ENCODE data around the gene ST6GALNAC5. TPM values are rescaled to one million over a fixed set of nuclear protein-coding genes. Genes with fewer than 3 reads are reported as not detected.
"Not testable (repeated sequence)": the region's sequence is repeated elsewhere in the genome, so short reads cannot be mapped to it uniquely, and the experiment has no call there.

The ST6GALNAC5 gene
- total and polyA plus RNA-seq, 5 experiments from 2014 or later, result 0.09 TPM; not detected in 4

DNA sequence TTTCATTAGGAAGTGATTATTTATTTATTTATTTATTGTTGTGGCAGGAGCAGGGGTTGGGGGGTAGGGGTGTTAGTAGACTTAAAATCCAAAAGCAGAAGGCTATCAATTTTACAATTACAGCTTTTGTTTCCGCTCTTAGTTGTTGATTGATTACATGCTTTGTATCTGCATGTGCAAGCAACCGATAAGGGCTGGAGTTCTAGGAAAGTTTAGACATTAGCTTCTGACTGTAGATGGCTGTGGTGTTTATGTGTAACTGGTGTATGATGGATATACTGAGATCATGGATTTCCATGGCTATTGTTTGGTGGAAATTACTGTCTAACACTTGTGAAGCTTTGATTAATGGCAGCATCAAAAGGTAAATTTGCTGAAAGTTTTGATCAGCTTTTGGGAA lies 2.8 kb downstream of the ST6GALNAC5 start:
- H3K4me3 Mint-ChIP-seq, result peak overlapping the region in 1 of 10 donors; percentile 7
- H3K4me1 Mint-ChIP-seq, result peaks cover 2 to 15% (median 13%) of the 10 kb centered on the region in 4 donors
- peaks cover 23 to 63% (median 44%) of the 10 kb centered on the region in 5 donors for H3K27me3 Mint-ChIP-seq
- H3K27ac Mint-ChIP-seq, result no peak overlapping the region
- DNase-seq, result no peak
- POLR2A ChIA-PET, result no interaction called here
- H3K9me3 Mint-ChIP-seq, result peaks cover 0 to 9% (median 0%) of the 10 kb centered on the region in 9 donors
- peaks cover 0 to 5% (median 0%) of the 10 kb centered on the region in 3 donors for H3K36me3 Mint-ChIP-seq
- no peak for ATAC-seq

DNA sequence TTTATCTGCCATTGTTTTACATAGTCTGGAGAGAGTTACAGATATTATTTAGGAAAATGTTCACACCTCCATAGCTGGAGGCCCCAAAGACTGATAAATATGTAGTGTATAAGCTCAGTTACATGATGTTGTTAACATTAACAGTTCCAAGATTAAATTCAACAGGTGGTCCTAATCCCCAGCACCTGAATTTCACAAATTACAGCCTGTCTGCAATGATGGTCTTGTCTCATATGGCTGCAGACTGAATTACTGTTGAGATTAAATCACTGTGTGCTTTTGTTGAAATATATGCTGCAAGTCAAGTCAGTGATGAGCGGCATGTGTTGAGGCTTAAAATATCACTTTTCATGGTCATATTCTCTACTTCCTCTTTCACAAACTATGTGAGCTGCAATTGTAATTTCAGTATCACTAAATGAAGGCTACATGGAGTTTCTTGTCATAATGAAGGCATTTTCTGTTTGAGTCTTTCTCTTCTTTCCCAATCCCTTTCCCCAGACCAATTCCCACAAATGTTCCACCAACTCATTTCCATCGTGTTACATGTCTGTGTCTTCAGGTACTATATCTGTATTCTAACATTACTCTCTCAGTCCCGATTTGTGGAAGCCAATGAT lies 4.2 kb downstream of the ST6GALNAC5 start:
- POLR2A ChIA-PET, result no interaction called here
- Mint-ChIP-seq H3K27me3 (peaks cover 15 to 49% (median 38%) of the 10 kb centered on the region in 5 donors), H3K4me3 (no peak overlapping the region), H3K36me3 (peaks cover 0 to 5% (median 2%) of the 10 kb centered on the region in 3 donors), H3K9me3 (peaks cover 0 to 9% (median 0%) of the 10 kb centered on the region in 9 donors), H3K4me1 (peaks cover 2 to 15% (median 13%) of the 10 kb centered on the region in 4 donors), H3K27ac (no peak overlapping the region)
- ATAC-seq (no peak), DNase-seq (no peak)

- Mint-ChIP-seq H3K4me3 (no peak overlapping the region), H3K27me3 (peaks cover 15 to 47% (median 33%) of the 10 kb centered on the region in 5 donors), H3K4me1 (peaks cover 2 to 7% (median 6%) of the 10 kb centered on the region in 4 donors), H3K9me3 (peaks cover 0 to 9% (median 0%) of the 10 kb centered on the region in 9 donors), H3K27ac (no peak overlapping the region), H3K36me3 (peaks cover 0 to 5% (median 3%) of the 10 kb centered on the region in 3 donors)
- DNase-seq, result no peak
- POLR2A ChIA-PET, result no interaction called here
- ATAC-seq, result no peak
Measured at GRCh38 chr1:76872944-76873343, 5.7 kb downstream of the ST6GALNAC5 start.

- Mint-ChIP-seq H3K9me3 (peaks cover 0 to 9% (median 0%) of the 10 kb centered on the region in 9 donors), H3K27me3 (peaks cover 3 to 18% (median 9%) of the 10 kb centered on the region in 5 donors), H3K27ac (no peak overlapping the region), H3K4me1 (no peaks in the 10 kb centered on the region), H3K4me3 (no peak overlapping the region), H3K36me3 (peaks cover 0 to 5% (median 3%) of the 10 kb centered on the region in 3 donors)
- DNase-seq (no peak), ATAC-seq (no peak)
- POLR2A ChIA-PET, result no interaction called here
Measured at GRCh38 chr1:76876655-76877395, 9.5 kb downstream of the ST6GALNAC5 start.

GRCh38 chr1:76879014-76879413 lies 11.7 kb downstream of the ST6GALNAC5 start:
- H3K9me3 Mint-ChIP-seq, POLR2A ChIA-PET, H3K27me3 Mint-ChIP-seq, H3K4me3 Mint-ChIP-seq, H3K27ac Mint-ChIP-seq, H3K4me1 Mint-ChIP-seq, DNase-seq, ATAC-seq, H3K36me3 Mint-ChIP-seq: not testable (repeated sequence)

GRCh38 chr1:76881762-76882161 lies 14.5 kb downstream of the ST6GALNAC5 start:
- H3K36me3 Mint-ChIP-seq, result no peaks in the 10 kb centered on the region
- no peak for DNase-seq
- ATAC-seq, result no peak
- H3K27me3 Mint-ChIP-seq, result peaks cover 0 to 3% (median 2%) of the 10 kb centered on the region in 5 donors
- no peak overlapping the region for H3K27ac Mint-ChIP-seq
- no peaks in the 10 kb centered on the region for H3K4me1 Mint-ChIP-seq
- no peak overlapping the region for H3K4me3 Mint-ChIP-seq
- no peaks in the 10 kb centered on the region for H3K9me3 Mint-ChIP-seq
- POLR2A ChIA-PET, result no interaction called here

- POLR2A ChIA-PET, result no interaction called here
- H3K4me3 Mint-ChIP-seq, result no peak overlapping the region
- ATAC-seq (no peak), DNase-seq (no peak)
- H3K4me1 Mint-ChIP-seq, result no peaks in the 10 kb centered on the region
- no peak overlapping the region for H3K27ac Mint-ChIP-seq
- peaks cover 4 to 18% (median 5%) of the 10 kb centered on the region in 5 donors for H3K27me3 Mint-ChIP-seq
- H3K36me3 Mint-ChIP-seq, result peaks cover 0 to 3% (median 0%) of the 10 kb centered on the region in 3 donors
- H3K9me3 Mint-ChIP-seq, result peaks cover 0 to 6% (median 0%) of the 10 kb centered on the region in 9 donors
Measured at GRCh38 chr1:76891931-76892622, 24.8 kb downstream of the ST6GALNAC5 start.

- H3K27me3 Mint-ChIP-seq, result peaks cover 4 to 18% (median 5%) of the 10 kb centered on the region in 5 donors
- no peak overlapping the region for H3K4me3 Mint-ChIP-seq
- DNase-seq, result no peak
- POLR2A ChIA-PET, result no interaction called here
- peaks cover 0 to 3% (median 0%) of the 10 kb centered on the region in 3 donors for H3K36me3 Mint-ChIP-seq
- no peak overlapping the region for H3K27ac Mint-ChIP-seq
- H3K4me1 Mint-ChIP-seq, result no peaks in the 10 kb centered on the region
- ATAC-seq, result no peak
- peaks cover 0 to 6% (median 0%) of the 10 kb centered on the region in 9 donors for H3K9me3 Mint-ChIP-seq
Measured at GRCh38 chr1:76892675-76893074, 25.4 kb downstream of the ST6GALNAC5 start.

DNA sequence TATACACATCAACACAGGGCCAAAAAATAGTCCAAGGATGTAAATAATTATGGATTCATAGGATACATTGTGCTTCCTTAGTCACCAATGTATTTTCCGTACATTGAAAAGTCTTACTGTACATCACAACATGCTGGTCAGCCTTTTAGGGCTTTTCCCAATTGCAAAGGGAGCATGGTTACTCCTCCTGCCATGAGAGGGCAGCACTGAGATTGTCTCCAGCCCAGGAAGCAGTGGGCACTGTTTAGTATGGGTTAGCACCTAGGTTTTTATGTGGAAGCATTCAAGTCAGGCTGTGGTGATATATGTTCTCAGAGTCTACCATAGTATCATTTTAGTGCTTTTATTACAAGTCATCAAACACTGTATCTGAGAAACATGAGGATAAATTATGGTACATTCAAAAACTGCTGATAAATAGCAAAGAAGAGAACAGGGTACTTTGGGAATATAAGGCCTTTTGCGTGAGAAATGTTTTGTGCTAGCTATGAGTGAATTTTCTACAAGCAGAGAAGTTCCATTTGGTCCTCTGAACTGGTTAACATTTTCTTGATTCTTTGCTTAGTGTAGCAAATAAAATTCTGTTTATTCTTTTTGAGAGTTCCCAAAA lies 34.0 kb downstream of the ST6GALNAC5 start:
- DNase-seq (peak in 8 of 10 donors; percentile 3 to 35 (median 16)), ATAC-seq (peak; percentile 57 to 68)
- H3K27me3 Mint-ChIP-seq, result peaks cover 0 to 5% (median 0%) of the 10 kb centered on the region in 5 donors
- no peaks in the 10 kb centered on the region for H3K36me3 Mint-ChIP-seq
- H3K27ac Mint-ChIP-seq, result no peak overlapping the region
- H3K4me3 Mint-ChIP-seq, result no peak overlapping the region
- POLR2A ChIA-PET, result no interaction called here
- H3K4me1 Mint-ChIP-seq, result no peaks in the 10 kb centered on the region
- no peaks in the 10 kb centered on the region for H3K9me3 Mint-ChIP-seq

DNA sequence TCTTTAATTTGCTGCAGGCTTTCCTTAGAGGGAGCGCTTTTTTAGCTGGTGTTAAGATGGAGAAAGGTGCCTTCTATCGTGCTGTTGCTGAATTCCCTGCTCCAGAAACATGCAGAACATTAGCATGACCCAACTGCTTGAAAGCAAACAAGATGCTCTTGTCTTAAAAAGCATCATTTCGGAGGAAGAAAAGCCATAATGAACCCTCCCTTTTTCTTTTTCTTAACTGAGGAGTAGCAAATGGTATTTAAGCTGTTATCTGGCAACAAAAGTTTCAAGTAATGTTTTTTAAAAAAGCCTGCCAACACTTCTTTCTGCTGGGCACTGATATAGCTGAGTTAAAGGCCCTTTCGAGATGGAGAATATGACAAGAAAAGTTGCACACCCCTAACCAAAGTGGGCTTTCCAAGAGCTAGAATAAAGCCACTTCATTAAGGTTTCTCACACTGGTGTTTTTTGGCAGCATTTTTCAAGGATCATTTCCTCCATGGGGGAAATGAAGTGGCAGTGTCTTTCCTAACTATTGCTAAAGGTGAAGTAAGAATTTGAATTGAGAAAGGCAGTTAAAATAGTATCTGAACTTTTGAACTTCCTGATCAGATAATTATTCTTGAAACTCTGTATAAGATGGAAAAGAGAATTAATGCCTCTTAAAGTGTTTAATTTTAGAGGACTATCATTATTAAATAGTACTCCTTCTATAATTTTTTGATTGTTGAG lies 38.8 kb downstream of the ST6GALNAC5 start:
- Mint-ChIP-seq H3K36me3 (no peaks in the 10 kb centered on the region), H3K27ac (no peak overlapping the region), H3K9me3 (peaks cover 0 to 7% (median 0%) of the 10 kb centered on the region in 9 donors), H3K27me3 (no peaks in the 10 kb centered on the region), H3K4me1 (no peaks in the 10 kb centered on the region), H3K4me3 (no peak overlapping the region)
- DNase-seq (no peak), ATAC-seq (no peak)
- POLR2A ChIA-PET, result no interaction called here

DNA sequence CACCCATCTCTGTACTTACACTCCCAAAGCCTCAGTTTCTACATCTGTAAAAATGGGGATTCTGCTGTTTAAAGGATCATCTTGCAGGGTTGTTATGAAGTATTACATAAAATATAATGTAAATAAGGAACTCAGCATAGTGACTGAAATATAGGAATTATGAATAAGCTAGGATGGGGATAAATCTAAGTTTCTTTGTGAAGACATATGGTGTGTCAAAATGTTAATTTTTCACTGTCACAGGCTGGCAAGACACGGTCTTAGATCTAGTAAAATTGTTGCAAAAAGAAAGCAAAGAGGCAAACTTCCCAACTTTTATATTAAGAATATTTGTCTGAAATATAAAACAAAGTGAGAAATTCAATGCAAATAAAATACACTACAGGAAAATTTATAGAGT lies 42.0 kb downstream of the ST6GALNAC5 start:
- Mint-ChIP-seq H3K4me3 (no peak overlapping the region), H3K36me3 (peaks cover 0 to 5% (median 0%) of the 10 kb centered on the region in 3 donors), H3K4me1 (no peaks in the 10 kb centered on the region), H3K27ac (no peak overlapping the region), H3K27me3 (peaks cover 0 to 12% (median 2%) of the 10 kb centered on the region in 5 donors), H3K9me3 (peaks cover 0 to 17% (median 0%) of the 10 kb centered on the region in 9 donors)
- POLR2A ChIA-PET, result no interaction called here
- ATAC-seq (no peak), DNase-seq (no peak)

GRCh38 chr1:76919085-76919484 lies 51.8 kb downstream of the ST6GALNAC5 start:
- H3K27me3 Mint-ChIP-seq, result peaks cover 0 to 21% (median 8%) of the 10 kb centered on the region in 5 donors
- no peaks in the 10 kb centered on the region for H3K4me1 Mint-ChIP-seq
- POLR2A ChIA-PET, result no interaction called here
- H3K9me3 Mint-ChIP-seq, result no peaks in the 10 kb centered on the region
- no peaks in the 10 kb centered on the region for H3K36me3 Mint-ChIP-seq
- no peak overlapping the region for H3K4me3 Mint-ChIP-seq
- no peak for ATAC-seq
- H3K27ac Mint-ChIP-seq, result no peak overlapping the region
- no peak for DNase-seq

All from naive thymus-derived CD8-positive, alpha-beta T cell (primary cell).